Lower leg skin (tissue), 3 donors: Measurements from ENCODE around the gene DTNBP1.

ENCODE experiments used
- CTCF ChIP-seq, 3 donors: fragments of 450-650 bp; IDR thresholded peaks; one replicate each; pipeline ENCODE4 v1.5.1; 2016; ENCODE audit warnings: antibody characterized with exemption in 3 of 3, mild to moderate bottlenecking in 3 of 3, moderate library complexity in 2 of 3
- POLR2A ChIP-seq, 2 donors: fragments of 450-650 bp; IDR thresholded peaks; one replicate each; pipeline ENCODE4 v1.6.1; 2016 to 2017; ENCODE audit warnings: antibody characterized with exemption in 2 of 2, mild to moderate bottlenecking in 1 of 2, moderate library complexity in 1 of 2

GRCh38 chr6:15518057-15518456 lies 144.8 kb downstream of the DTNBP1 start:
- TF ChIP-seq CTCF (IDR thresholded peaks at IDR 0.05) (no peak), POLR2A (IDR thresholded peaks at IDR 0.05) (no peak)
